SIG-M5 treated with dmso at 0.1 percent for 504 hours (cell line): ENCODE results near the gene BMP7.
"Not testable (repeated sequence)": the region's sequence is repeated elsewhere in the genome, so short reads cannot be mapped to it uniquely, and the experiment has no call there.

Source experiments
- DNase-seq: peaks from one replicate; lab custom pipeline; 2025; ENCODE audit not compliant: unreplicated experiment; lab: John Stamatoyannopoulos, UW

BMP7 gene

DNA sequence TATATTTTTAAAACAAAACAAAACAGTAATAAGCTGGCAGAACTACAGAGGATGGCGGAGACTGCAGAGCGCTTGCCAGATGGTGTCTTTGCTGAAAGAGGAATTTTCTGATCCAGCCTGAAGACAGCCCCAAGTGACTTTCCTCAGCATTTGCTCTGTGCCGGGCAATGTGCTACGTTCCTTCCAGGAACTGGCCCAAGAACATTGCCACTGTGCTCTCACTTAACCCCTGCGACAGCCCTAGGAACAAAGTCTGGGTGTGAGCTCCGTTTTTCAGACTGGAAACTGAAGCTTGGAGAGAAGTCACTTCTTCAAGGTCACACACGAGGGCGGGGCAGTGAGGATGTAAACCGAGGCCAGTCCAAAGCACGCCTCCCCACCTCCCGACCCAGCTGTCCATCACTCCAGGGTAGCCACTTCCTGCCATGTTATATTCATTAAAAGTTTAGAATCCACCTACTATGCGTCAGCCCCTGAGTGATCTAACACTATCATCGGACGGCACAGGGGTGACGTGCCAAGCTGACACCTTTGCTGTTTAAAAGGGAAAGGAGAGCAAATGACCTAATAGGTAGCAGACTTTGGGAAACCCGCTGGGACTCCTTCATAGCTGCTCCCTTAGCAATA lies 22.3 kb upstream of the BMP7 start:
- DNase-seq: no peak

DNA sequence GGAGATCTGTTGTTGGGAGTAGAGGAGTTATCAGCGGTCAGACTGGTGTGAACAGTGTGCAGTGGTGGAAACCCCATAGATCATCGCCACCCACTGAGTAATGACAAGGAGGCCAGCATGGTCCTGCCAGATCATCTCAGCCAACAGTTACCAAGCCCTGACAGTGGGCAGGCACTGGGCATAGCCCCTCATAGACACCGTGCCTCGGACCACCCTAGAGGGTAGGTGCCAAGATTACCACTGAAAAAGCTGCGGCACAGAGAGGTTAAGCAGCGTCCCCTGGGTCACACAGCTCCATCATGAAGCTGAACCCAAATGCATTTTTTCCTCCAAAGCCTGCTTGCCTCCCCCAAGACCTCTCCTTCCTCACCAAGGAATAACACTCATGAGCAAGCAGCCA lies 21.5 kb upstream of the BMP7 start:
- no peak for DNase-seq

DNA sequence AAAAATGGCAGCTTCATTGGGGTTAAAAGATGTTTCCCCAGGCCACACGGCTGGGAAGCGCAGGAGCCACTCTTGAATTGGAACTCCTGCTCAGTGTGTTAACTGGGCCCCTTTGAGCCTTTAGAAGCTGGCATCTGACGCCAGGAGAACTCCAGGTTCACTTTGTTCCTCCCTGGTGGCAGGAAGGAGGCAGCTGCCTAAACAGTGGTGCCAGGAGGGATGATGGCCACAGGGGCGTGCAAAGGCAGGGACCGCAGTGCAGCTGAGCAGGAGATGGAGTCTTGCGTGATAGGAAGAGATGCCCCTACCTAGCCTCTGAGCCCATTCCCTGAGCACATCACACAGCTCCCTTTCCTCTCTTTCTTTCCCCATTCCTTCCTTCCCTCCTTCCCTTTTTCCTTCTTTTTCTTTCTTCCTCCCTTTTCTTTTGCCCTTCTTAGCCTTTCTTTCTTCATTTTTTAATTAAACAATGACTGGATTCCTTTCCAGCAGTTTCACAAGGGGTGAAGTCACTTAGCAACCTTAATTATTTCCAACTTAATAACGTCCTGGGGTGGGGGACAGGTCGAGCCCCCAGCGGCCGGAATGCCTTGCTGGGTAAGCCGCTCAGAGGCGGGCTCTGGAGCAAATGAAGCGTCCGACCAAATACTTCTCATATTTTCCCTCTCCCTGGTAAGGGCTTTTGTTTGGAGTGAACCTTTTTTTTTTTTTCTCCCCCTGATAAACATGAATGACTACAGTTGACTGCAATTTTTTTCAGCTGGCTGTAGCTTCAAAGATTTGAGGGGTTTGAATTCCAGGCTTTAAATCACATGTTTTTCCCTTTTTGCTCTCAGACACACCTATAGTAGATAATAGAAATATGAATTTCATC lies 20.8 kb upstream of the BMP7 start:
- no peak for DNase-seq

DNA sequence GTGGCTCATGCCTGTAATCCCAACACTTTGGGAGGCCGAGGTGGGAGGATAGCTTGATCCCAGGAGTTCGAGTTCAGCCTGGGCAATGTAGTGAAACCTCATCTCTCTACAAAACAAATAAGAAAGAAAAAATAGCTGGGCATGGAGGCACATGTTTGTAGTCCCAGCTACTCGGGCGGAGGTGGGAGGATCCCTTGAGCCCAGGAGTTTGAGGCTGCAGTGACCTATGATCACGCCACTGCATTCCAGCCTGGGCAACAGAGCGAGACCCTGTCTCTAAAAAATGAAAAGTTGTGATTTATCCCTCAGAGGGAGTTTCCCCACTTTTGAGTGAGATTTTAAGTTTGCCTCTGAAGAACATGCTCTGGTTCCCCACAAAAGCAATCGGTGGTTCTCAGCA lies 17.4 kb upstream of the BMP7 start:
- no peak for DNase-seq

DNA sequence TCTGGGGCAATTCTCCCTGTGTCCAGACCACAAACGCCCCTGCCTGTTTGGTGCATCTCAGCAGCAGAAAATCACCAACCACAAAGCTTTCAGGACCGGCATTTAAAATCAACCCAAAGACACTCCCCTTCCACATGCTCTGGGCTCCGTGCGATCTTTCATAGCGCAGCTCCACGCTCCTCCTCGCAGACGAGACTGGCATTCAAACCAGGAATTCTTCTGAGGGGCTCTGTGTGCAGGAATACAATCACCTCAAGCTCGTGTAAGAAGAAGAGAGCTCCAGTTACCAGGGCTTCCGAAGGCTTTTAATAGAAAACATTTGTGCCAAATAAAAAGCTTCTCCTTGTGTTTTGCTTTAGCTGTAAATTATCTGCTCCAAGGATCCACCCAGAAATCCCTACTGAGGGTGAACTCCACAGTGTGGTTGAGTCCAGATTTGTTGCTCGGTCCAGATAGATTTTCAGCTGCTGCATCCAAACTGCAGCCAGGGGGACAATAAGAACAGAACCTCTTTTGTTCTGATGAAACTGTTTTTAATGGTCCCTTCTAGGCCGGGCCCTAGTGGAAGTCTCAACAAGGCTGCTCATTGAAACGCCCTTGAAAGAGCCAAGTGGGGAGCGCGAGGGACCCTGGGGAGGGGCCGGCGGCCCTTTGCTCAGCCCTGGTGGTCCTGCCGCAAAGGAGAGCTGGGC lies 16.4 kb upstream of the BMP7 start:
- DNase-seq: no peak

DNA sequence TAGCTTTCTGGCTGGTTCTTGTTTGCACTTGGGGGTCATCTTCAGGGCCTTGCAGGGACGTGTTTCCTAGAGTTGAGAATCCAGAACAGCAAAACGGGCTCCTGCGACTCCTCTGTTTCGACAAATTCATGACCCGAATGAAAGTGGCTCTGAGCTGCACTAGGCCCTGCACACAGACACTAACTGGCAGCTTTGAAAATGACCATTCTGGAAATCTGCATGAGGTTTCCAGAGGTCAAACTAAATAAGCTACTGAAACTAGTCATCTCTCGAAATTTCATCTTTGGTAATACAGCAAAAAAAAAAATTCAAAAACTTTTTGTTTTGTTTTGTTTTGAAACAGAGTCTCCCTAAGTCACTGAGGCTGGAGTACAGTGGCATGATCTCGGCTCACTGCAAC lies 15.5 kb upstream of the BMP7 start:
- DNase-seq: no peak

DNA sequence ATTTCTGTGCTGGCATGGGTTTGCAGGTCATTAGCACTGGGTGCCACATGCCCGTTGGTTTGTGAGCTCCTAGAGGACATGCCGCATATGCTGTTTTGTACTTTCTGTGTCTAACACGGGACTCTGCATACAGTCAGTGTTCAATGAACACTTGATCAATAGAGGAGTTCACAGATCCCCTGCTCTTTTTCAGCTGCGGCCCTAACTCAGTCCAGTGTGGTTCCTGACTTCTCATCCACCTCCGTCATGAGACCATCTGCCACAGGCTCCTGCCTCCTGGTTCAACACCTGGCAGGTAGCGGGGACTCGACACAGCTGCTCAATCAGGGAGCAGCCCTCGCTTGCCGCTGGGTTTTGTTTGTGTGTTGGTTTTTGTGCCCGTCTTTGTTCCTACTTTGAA lies 13.8 kb upstream of the BMP7 start:
- no peak for DNase-seq

DNA sequence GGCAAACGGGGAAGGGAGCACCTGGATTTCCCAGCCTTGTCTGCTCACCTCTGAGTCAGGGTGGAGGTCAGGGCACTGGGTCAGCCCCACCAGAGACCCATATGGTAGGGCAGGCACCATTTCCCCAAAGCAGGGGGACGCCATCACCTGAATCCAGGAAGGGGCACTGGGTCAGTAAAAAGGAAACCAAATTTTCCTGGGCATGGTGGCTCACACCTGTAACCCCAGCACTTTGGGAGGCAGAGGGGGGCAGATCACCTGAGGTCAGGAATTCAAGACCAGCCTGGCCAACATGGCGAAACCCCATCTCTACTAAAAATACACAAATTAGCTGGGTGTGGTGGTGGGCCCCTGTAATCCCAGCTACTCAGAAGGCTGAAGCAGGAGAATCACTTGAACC lies 13.1 kb upstream of the BMP7 start:
- DNase-seq: not testable (repeated sequence)

DNA sequence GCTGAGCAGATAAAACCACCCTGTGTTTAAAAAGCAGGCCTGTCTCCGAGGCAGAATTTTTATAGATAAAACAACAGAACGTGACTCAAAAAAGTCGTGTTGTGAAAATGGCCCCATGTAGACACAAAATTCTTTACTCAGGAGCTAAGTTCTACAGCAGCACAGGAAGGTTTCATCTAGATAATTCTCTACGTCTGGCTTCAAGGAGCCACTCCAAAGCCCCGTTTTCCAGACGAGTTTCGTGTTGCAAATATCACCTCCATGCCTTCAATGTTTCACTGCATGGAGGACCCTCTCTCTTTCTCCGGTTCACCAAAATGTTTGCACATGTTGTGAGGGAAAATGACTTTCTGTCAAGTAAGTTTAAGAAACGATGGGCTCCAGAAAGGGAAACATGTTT lies 12.0 kb upstream of the BMP7 start:
- DNase-seq: no peak

DNA sequence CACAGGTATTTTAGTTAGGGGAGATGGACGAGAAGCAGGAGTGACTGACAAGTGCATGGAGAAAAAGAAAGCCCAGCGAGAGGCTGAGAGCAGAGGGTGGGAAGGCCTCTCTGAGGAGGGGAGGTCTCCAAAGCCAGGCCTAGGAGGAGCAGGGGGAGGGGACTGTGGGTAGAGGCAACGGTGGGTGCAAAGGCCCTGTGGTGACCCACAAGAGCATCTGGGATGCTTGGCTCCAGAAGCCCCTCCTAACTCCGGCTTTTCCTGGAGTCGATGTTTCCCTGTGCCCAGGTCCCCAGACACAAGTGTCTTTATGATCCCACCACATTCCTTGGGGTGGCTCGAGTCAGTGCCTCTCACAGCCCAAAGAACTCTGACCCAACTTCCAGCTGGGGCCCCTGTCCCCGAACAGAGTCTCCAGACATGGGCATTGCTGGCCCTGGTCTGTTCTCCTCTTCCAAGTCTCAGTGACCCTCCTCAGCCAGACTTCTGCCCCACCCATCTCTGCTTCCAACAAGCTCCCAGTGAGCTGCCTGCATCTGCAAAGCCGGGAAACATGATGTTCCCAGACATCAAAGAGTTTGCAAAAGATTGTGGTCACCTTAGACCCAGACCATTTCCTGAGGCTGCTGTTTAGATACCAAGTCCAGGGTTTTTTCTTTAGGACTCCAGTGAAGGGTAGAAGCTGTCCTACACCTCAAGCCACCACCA lies 11.1 kb upstream of the BMP7 start:
- no peak for DNase-seq

DNA sequence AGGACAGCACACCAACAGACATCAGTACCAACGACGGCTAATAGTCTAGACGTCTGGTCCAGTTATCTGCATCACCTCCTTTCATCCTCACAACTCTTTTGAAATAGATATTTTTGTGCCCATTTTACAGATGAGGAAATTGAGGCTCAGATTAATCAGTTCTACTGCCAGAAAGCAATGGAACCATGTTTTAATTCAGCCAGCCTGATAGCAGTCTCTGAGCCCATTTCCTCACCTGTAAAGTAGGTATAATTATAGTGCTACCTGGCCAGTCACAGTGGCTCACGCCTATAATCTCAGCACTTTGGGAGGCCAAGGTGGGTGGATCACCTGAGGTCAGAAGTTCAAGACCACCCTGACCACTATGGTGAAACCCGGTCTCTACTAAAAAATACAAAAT lies 9.8 kb upstream of the BMP7 start:
- DNase-seq: no peak

DNA sequence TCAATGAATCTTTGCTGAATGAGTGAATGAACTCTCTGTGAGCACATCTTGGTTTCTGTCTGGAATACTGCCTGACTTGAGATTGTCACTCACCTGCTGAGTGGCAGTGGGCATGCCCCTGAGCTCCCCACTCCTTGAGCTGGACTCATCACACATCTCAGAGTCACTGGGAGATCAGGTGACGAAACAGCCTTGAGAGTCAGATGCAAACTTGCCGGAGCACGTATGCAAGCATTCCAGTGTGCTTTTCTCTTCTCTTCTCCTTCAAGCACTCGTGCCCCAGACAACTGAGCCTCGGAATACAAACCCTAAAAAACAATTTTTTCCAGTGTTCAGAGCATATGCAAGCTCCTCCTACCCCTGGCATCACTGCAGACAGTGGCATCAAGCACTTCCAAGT lies 9.4 kb upstream of the BMP7 start:
- no peak for DNase-seq

DNA sequence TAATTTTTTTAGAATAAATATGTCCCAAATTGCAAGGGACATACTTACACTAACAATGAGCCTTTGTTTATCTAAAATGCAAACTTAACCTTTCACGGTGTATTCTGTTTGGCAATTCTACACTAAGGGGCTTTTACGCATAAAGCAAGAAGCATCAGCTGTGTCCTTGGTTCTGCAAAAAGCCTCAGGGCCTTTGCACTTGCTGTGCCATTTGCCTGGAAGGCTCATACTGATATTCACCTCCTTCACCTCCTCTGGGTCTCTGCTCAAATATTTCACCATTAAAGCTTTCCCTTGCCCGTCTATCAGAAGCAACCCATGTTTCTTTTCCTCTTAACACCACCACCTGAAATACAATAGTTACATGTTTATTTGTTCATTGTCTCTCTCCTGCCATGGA lies 8.9 kb upstream of the BMP7 start:
- DNase-seq: no peak

DNA sequence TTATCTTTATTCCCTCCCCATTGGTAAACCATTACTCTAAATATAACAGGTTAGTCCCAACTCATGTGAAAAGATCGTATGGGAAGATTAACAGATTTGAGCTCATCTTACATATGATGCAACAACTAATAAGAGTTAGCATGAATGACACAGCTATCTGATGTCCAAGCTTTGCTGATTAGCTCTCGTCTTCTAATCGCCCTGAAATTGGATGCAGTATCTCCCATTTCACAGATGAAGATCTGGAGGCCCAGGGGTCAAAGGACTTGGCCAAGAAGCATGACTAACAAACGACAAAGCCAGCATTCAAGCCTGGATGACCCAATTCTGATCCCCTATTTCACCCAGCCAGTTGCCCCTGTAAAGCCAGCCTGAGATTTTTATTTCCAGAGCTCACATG lies 8.4 kb upstream of the BMP7 start:
- DNase-seq: peak; percentile 74

DNA sequence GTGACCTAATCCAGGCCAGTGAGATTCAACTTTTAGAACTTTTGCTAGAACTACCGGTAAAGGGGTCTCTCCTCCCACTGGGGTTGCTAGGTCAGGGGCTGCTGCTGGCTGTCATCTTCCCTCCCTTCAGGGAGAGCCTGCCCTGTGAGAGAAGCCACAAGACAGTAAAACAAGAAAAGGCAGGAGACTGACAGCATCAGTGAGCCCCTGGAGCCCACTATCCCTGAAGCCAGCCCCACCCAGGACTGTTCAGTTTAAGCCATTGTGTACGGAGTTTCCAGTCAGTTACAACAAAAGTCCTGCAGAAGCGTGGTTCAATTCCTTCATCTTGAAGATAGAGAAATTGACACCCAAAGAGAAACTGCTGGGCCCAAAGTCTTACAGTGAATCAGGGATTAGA lies 7.9 kb upstream of the BMP7 start:
- DNase-seq: no peak

DNA sequence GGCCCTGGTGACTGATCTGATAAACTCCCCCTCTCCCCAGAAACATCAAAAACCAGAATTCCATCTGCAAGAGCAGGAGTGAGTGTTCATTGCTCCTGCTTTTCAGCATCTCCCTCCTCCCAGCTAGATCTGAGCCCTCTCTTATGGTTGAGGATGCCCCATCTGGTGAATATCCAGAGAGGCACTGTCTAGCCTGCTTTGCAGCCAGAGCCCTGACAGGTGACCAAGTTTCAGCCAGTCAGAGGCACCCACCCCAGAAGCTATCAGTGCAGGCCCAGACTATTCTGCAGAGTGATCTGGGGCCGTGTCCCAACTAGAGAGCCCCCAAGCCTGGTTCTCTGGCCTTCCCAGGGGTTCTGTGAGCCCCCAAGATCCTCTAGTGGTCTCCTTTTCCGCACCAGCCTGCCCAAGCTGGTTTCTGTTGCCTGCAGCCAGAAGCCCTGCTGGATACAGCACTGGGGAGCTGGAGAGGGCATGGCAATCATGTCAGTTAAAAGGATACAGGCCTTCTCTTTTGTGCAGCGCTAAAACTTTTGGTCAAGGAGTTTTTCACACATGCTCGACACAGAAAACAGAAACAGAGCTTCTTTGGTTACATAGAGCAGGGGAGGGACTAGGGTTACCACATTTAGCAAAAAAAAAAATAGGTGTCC lies 6.6 kb upstream of the BMP7 start:
- DNase-seq: peak; percentile 96

DNA sequence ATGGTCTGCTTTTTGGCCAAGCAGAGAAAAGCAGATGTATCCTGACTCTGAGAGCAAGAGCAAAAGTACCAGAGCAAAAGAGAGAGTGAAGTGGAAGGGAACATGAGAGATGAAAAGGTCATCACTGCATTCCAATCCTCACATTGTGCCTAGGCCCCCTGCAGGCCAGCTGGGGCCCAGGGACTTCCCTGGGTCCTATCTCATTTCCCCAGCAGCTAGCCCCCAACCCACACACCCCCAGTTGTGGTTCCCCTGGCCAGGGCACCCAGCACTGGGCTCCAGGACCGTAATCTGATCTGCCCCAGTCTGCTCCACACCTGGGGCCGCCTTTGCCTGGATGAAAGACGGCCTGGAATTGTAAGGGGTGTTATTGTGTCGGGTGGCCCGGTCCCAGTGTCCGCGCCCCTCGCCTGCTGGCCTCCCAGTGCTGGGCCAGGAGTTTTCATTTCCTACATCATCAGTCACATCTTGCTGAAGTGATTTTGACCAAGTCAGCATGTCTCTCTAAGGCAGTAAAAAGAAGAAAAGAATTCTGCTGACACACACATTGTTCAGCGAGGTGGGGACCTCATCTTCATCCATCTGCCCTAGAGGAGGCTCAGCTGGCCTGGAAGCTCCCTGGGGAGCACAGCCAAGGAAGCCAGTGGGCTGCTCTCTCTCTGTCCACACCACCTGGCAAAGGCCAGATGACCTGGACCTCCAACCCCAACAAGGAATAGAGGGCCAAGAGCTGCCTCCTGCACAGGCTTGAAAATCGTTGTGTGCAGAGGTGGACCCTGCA lies 4.0 kb upstream of the BMP7 start:
- no peak for DNase-seq

DNA sequence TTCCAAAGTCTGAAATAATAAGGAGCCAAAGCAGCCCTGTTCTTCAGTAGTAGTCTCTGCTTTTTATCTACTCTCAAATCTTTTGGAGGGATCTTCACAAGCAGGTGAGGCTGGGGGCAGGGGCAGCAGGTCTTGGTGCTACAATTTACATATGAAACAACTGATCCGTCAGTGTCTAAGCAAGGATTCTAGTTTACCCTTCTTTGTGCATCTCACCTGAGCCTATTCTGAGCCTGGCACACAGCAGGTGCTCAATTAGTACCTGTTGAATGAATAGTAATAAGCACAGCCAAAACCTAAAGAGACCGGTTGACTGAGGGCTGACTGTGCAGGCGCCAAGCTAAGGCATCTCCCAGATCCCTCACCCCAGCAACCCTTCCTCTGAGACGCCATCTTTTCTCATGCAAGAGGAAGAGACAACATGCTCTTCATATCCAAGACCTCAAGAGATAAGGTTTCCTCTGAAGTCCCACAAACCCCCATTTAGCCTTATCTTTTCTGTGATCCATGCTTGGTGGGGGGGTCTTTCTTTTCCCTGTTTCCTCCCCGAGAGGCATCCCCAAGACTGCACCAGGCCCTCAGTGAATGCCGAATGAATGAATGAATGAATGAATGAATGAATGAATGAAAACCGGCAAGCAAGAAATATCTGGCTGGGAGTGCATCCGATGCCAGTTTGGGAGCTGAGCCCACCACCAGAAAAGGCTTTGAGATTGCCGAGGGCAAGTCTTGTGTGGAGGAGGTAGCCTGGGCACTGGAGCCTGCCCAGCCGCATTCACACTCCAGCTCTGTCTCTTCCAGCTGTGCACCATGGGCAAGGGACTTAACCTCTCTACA lies 2.9 kb upstream of the BMP7 start:
- no peak for DNase-seq

DNA sequence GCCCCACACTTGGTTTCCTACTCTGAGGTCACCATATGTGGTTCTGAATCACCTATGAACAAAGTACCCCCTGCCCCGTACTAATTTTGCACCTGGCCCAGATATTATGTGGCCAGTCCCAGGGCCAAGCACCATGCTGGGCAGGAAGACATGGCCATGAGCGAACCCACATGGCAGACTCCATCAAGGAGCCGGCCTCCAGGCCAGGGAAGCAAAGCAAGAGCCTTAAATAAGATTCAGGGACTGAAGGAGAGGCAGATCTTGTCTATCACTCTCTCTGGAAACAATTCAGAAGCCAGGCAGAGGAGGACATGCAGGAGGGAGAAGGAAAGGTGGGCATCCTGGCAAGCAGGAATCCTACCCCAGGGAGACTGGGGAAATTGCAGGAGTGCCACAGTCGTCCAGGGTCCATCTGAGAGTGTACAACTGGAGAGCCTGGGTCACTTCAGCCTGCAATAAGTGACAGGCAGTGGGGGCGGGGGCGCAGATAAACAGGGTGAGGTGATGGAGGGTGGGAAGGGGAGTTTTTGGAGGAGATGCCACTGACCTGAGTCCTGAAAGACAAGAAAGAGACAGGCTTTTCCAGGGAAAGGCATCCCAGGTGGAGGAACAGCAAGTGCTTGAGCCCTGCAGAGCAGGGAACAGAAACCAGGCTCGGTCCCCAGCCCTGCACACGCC lies 2.1 kb upstream of the BMP7 start:
- no peak for DNase-seq
